Fibroblast of pulmonary artery (primary cell): ENCODE results near the gene ASCL3.
"Not testable (repeated sequence)": the region's sequence is repeated elsewhere in the genome, so short reads cannot be mapped to it uniquely, and the experiment has no call there.

Source experiments
- DNase-seq: peaks from one replicate; pipeline ENCODE4 v3.0.0-alpha.2; 2010; ENCODE audit warnings: low read depth
- H3K4me3 ChIP-seq: replicated peaks from 2 replicates; pipeline ENCODE4 v1.5.1; 2011; ENCODE audit warnings: low read depth, mild to moderate bottlenecking, control low read depth, low read length, moderate library complexity
- CTCF ChIP-seq: IDR thresholded peaks from 2 replicates; pipeline ENCODE4 v1.5.1; 2011; ENCODE audit warnings: mild to moderate bottlenecking, control low read depth, low read length, inconsistent platforms; ENCODE audit errors: missing control alignments

The ASCL3 gene

DNA sequence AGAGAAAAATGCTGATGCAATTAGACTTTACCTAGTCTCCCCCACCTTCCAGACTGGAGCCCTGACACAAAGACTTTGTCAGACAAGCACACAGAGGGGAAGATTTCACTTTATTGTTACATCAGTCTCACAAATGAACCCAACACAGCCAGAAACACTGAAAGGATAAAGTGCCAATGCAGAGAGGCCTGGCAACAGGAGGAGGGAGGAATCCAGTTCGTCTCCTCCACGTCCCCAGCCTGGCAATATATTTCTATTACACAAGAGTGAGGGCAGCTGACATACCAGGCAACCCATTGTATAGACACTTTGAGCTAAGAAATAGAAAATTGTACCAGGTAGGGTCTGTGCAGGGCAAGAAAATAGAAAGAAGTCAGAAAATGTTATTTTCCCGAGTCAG is 37.7 kb upstream of the ASCL3 start:
- TF ChIP-seq CTCF = no peak
- no peak for DNase-seq

GRCh38 chr11:8979365-8979764 is 36.5 kb upstream of the ASCL3 start:
- not testable (repeated sequence) for H3K4me3 ChIP-seq, DNase-seq

More for the DNA sequence above, 37.7 kb upstream of the ASCL3 start:
- H3K4me3 ChIP-seq = no peak overlapping the region

- no peak overlapping the region for H3K4me3 ChIP-seq
- DNase-seq = no peak
- TF ChIP-seq CTCF = no peak
Observed at GRCh38 chr11:8973121-8973520, 30.3 kb upstream of the ASCL3 start.

- no peak for TF ChIP-seq CTCF
- H3K4me3 ChIP-seq = no peak overlapping the region
- DNase-seq = no peak
Observed at GRCh38 chr11:8971924-8972316, 29.1 kb upstream of the ASCL3 start.

DNA sequence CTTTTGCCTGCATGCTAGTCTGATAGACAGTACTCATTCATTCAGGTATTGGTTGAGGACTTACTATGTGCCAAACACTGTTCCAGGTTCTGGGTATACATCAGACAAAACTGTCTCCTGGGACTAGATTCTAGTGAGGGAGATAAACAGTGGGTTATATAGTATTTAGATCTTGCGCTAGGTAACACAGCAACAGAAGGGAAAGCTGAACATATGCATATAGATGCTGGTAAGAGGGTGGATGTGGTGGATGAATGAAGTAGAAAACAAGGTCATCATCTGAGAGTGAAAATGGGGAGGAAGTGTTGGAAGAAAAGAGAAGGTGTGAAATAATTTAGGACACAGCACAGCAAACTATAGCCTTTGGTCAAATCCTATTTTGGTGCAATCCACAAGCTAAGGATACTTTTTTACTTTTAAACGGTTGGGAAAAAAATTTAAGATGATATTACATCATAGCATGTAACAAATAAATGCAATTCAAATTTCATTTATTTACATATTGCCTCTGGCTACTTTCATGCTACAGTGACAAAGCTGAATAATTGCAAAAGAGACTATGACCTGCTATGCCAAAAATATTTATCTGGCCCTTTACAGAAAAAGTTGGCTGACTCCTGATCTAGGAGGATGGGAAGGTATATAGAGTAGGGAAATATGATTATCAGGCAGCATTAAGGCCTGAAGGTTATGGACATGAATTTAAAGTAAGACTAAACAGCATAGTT is 28.5 kb upstream of the ASCL3 start:
- DNase-seq = no peak
- no peak for TF ChIP-seq CTCF

GRCh38 chr11:8967184-8967583 is 24.4 kb upstream of the ASCL3 start:
- no peak for TF ChIP-seq CTCF
- no peak for DNase-seq

More for the DNA sequence above, 28.5 kb upstream of the ASCL3 start:
- H3K4me3 ChIP-seq = no peak overlapping the region

DNA sequence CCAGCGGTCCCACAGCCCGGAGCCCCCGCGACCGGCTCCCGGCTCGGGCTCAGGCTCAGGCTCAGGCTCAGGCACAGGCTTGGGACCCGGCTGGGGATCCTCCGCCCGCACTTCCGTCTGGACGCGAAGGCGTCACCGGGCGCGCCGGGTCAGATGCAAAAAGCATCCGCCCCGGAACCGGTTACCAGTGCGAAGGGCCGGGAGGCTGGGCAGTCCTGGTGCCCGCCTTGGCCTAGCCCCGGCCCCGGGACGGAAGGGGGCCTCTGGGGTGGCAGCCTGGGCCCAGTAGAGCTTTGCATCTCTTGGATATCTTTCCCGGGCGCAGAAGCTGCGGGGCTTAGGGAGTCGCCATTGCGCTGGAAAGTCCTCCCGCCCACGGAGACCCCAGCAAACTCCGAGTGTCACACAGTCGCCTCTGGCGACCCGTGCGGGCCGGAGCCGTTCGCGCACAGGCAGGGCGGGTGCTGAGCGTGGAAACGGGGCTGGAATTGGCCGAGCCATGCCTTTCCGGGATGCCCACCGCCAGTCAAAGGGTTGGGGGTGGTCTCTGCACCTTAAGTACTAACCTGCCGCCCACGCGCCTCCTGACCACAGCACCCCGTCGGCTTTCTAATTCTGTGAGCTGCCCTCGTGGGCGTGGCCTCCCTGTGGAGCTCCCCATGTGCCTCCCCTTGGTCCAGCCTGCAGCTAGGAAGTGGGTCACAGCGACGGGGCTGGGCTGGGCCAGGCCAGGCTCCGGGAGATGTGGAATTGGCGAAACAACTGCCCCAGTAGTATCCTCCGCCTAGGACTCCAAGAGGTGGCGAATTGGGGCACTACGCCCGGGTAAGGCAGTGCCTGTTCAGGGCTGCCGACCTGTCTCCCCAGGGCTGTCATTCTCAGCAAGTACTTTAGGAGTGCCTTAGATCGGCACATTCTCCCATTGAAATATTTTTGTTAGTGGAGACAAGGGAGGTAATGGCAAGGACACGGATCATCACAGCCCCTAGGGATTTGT is 21.8 kb upstream of the ASCL3 start, which contains the start of gene TMEM9B:
Gene TMEM9B, minus strand, starts transcription at position 119 of the 997 bp plus-strand sequence. CDS start 129 bp downstream, outside the sequence.
- DNase-seq = peak; percentile 82
- TF ChIP-seq CTCF = no peak
- H3K4me3 ChIP-seq = peak within 1 kb of the TSS; percentile 90

More at GRCh38 chr11:8967184-8967583, 24.4 kb upstream of the ASCL3 start:
- no peak overlapping the region for H3K4me3 ChIP-seq
